ENCODE results near the gene SMPD4.
"Not testable (repeated sequence)": the region's sequence is repeated elsewhere in the genome, so short reads cannot be mapped to it uniquely, and the experiment has no call there.

Gene SMPD4

GRCh38 chr2:130150181-130151144 lies 30.9 kb downstream of the SMPD4 start:
- Histone ChIP-seq H3K9me3 (no peaks in the 10 kb centered on the region), H3K27ac (no peak overlapping the region), H3K27me3 (no peaks in the 10 kb centered on the region), H3K4me3 (no peak overlapping the region), H3K36me3 (peaks cover 24 to 38% (median 33%) of the 10 kb centered on the region in 3 donors), H3K4me1 (peaks cover 0 to under 1% (median 0%) of the 10 kb centered on the region in 4 donors)
- no peak for DNase-seq
- intact Hi-C loops (cut with DNase I; ENCODE audit: low total_unique reads) = no loop called here
- TF ChIP-seq, protein P1, sequence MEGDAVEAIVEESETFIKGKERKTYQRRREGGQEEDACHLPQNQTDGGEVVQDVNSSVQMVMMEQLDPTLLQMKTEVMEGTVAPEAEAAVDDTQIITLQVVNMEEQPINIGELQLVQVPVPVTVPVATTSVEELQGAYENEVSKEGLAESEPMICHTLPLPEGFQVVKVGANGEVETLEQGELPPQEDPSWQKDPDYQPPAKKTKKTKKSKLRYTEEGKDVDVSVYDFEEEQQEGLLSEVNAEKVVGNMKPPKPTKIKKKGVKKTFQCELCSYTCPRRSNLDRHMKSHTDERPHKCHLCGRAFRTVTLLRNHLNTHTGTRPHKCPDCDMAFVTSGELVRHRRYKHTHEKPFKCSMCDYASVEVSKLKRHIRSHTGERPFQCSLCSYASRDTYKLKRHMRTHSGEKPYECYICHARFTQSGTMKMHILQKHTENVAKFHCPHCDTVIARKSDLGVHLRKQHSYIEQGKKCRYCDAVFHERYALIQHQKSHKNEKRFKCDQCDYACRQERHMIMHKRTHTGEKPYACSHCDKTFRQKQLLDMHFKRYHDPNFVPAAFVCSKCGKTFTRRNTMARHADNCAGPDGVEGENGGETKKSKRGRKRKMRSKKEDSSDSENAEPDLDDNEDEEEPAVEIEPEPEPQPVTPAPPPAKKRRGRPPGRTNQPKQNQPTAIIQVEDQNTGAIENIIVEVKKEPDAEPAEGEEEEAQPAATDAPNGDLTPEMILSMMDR (IDR thresholded peaks at IDR 0.05) = no peak

- intact Hi-C loops (cut with DNase I; ENCODE audit: low total_unique reads); H3K27me3 ChIP-seq; DNase-seq; H3K9me3 ChIP-seq; H3K4me3 ChIP-seq; H3K27ac ChIP-seq: not testable (repeated sequence)
- H3K36me3 ChIP-seq = peaks cover 13 to 19% (median 17%) of the 10 kb centered on the region in 3 donors
- peaks cover 0 to 12% (median 4%) of the 10 kb centered on the region in 4 donors for H3K4me1 ChIP-seq
These were observed 32.9 kb downstream of the SMPD4 start for GRCh38 chr2:130148515-130148914.

GRCh38 chr2:130145006-130145414 lies 36.4 kb downstream of the SMPD4 start, which contains the start of gene CCDC74B:
Gene CCDC74B (minus strand): TSS chr2:130145112. CDS start chr2:130144996, 116 bp downstream.
- H3K9me3 ChIP-seq; intact Hi-C loops (cut with DNase I; ENCODE audit: low total_unique reads); DNase-seq; H3K36me3 ChIP-seq; H3K27me3 ChIP-seq: not testable (repeated sequence)
- Histone ChIP-seq H3K4me3 (peak within 1 kb of the TSS; percentile 45 to 54), H3K4me1 (peaks cover 0 to 12% (median 4%) of the 10 kb centered on the region in 4 donors), H3K27ac (peak within 1 kb of the TSS in 1 of 2 donors; percentile 43)

DNA sequence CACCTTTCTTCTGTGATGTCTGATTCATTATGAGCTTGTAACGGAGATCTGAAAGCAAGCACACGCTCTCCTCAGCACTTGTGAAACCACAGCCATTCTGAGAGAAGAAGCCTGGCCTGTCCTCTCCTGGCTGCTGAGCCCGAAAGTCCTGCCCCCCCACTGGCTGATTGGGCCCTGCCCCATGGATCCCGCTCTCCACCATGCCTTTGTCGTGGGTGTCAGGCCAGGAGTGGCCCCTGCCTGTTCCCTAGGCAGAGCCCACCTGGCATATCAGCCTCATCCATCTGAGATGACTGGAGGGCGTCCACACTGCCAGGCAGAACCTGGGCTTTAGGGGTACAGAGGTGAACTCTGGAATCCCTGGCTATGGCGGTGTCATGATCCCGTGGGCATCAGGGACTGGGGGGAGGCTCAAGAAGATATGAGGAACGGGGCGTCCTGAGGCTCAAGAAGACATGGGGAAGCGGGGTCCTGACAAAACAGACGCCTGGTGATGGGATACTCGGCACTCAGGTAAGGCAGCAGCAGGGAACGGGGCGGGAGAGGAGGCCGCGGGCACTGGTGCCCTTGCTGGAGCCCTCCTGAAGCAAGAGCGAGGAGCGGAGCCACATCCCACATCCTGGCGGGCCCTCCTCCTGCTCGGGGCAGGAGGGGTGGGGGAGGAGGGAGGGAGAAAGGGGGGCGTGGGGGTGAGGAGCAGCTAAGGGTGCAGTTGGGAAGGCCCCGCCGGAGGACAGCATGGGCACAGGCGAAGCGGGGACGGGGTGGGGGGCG lies 37.9 kb downstream of the SMPD4 start:
- H3K9me3 ChIP-seq; H3K27me3 ChIP-seq; H3K27ac ChIP-seq; H3K36me3 ChIP-seq; intact Hi-C loops (cut with DNase I; ENCODE audit: low total_unique reads); DNase-seq: not testable (repeated sequence)
- Histone ChIP-seq H3K4me1 (peaks cover 0 to 12% (median 4%) of the 10 kb centered on the region in 4 donors), H3K4me3 (peak overlapping the region in 1 of 2 donors; percentile 54)

GRCh38 chr2:130142396-130143265 lies 38.8 kb downstream of the SMPD4 start:
- peak in 1 of 2 donors; percentile 6 for DNase-seq
- intact Hi-C loops (cut with DNase I; ENCODE audit: low total_unique reads); H3K9me3 ChIP-seq; H3K36me3 ChIP-seq; H3K27me3 ChIP-seq; H3K4me3 ChIP-seq; H3K27ac ChIP-seq: not testable (repeated sequence)
- peaks cover 0 to 12% (median 4%) of the 10 kb centered on the region in 4 donors for H3K4me1 ChIP-seq

- intact Hi-C loops (cut with DNase I; ENCODE audit: low total_unique reads); H3K27me3 ChIP-seq; H3K4me3 ChIP-seq; H3K36me3 ChIP-seq; H3K27ac ChIP-seq; H3K9me3 ChIP-seq; DNase-seq: not testable (repeated sequence)
- H3K4me1 ChIP-seq = peaks cover 0 to 12% (median 4%) of the 10 kb centered on the region in 4 donors
These were observed 39.6 kb downstream of the SMPD4 start for GRCh38 chr2:130141645-130142370.

DNA sequence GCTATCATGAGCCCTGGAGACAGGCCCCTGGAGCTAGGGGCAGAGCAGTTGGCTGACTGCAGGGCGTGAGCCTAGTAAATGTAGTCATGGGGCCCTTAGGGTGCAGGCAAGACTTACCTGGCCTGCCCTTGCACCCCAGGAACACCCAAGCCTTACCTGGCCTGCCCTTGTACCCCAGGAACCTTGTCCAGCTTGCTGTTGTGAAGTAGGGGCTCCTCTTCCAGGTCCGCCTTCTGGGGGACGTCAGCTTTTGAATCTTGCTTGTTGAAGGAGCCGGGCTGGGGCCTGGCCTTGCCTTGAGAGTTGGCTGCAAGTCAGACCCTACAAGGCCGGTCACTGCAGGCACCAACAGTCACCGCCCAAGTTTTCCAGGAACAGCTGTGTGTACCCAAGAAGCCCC lies 40.4 kb downstream of the SMPD4 start:
- H3K27ac ChIP-seq; H3K9me3 ChIP-seq; H3K4me3 ChIP-seq; intact Hi-C loops (cut with DNase I; ENCODE audit: low total_unique reads); H3K36me3 ChIP-seq; DNase-seq; H3K27me3 ChIP-seq: not testable (repeated sequence)
- peaks cover 0 to 12% (median 4%) of the 10 kb centered on the region in 4 donors for H3K4me1 ChIP-seq

- H3K4me3 ChIP-seq; H3K27ac ChIP-seq; H3K36me3 ChIP-seq; H3K27me3 ChIP-seq; H3K9me3 ChIP-seq; intact Hi-C loops (cut with DNase I; ENCODE audit: low total_unique reads): not testable (repeated sequence)
- DNase-seq = peak in 1 of 2 donors; percentile 5
- H3K4me1 ChIP-seq = peaks cover 0 to 11% (median 4%) of the 10 kb centered on the region in 4 donors
These were observed 40.9 kb downstream of the SMPD4 start for GRCh38 chr2:130140516-130140915.

- H3K27ac ChIP-seq; H3K4me1 ChIP-seq; H3K36me3 ChIP-seq; H3K4me3 ChIP-seq; H3K9me3 ChIP-seq; intact Hi-C loops (cut with DNase I; ENCODE audit: low total_unique reads); H3K27me3 ChIP-seq; DNase-seq: not testable (repeated sequence)
These were observed 41.8 kb downstream of the SMPD4 start for GRCh38 chr2:130139331-130140280.

GRCh38 chr2:130138841-130139251 lies 42.6 kb downstream of the SMPD4 start:
- intact Hi-C loops (cut with DNase I; ENCODE audit: low total_unique reads); H3K4me1 ChIP-seq: not testable (repeated sequence)

More at GRCh38 chr2:130138841-130139251, 42.6 kb downstream of the SMPD4 start:
- not testable (repeated sequence) for DNase-seq, H3K27me3 ChIP-seq, H3K36me3 ChIP-seq, H3K27ac ChIP-seq, H3K4me3 ChIP-seq, H3K9me3 ChIP-seq
